ENCODE data around the gene FLCN.

FLCN gene

DNA sequence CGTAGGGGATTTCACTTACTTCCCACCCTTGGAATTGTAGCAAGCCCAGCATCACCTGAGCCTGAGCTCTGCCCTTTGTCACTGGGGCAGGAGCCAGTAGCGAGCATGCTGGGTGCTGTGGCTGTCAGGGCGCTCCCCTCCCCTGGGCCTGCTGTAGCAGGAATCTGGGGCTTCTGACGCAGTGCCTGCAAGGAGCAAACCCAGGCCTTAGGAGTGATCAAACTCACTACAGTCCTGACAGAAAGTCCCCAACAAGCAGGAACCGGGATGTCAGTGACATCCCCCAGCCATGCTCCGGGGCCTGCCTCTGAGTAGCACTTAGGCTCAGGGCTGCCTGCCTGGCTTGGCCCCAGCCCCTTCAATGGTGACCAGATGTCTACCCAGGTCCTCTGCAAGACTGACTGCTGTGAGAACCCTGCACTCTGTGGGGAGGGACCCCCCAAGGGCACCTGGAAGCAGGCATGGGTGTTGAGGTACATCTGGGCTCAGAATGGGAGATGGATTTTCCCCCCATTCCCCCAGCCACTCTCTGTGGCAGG lies 54.3 kb downstream of the FLCN start:
- no peak for DNase-seq

DNA sequence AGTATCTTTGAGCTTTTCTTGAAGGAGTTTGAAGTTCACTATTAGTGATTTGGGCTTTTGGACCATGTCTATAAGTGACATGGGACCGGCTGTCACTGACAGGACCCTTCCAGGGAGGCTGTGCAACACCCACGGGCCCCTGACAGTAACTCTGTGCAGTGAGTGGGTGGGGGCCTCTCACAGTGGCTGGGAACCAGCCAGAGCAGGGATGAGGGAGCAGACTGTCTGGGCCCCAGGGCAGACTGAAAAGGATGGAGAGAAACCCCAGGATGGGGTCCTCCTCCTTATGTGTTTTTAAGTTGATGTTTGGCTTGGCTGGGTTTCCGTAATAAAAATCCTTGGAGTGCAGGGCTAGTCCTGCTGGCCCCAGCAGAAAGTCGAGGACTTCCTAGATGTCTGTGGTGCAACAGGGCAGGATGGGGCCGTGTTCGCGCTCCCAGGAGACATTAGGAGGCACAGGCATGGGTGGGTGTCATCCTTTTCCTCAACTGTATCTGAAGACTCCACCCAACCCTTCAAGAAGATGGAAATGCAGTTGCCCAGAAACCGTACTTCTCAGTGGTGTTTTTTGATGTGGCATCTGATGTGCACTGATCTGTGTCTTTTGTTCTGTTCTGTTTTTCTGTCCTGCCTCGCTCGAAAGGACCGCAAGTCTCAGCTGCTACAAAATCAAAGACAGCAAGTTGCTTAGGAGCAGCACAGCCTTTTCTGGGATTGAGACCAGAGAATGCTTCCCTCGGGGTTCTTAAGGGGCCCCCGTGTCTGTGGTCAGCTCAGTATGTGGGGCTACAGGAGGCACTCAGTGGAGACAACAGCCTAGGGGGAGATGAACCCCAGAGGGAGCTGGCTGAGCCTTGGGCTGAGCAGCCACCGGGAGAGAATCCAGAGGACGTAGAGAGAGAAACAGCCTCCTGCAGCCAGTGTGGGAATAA lies 55.0 kb downstream of the FLCN start:
- no peak for DNase-seq

DNA sequence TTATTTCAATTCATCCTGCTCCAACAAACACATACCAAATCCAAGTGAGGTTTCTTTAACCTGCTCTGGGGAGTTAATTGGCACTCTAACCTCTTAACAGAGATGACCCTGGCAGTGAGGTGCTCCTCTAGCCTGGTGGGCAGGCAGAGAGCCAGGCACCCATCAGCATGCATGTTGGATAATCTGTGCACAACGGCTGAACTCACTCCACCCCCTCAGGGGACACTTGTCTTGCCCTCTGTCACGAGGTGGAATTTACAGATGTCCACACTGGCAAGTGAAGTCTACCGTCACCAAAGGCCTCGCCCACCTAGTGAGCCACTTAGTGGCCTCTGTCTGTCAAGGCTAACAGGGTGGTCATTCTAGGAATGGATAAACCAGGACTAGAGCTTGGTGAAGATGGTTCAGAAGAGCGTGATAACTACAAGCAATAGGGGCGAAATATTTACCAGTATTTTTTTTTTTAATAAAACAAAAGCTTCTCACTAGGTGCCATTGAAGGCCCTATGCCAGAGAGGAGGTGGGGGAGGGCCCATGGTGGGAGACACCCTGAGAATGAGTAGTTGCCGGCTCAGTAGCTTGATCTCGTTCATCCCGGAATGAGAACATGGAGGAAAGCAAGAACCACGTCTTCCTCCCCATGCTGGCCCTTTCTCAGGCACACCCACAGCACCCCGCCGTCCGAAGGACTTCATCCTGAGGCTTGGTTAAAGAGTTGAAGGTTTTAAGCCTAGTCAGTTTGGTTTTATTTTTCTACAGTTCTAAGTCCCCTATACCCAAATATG lies 56.0 kb downstream of the FLCN start:
- no peak for DNase-seq

DNA sequence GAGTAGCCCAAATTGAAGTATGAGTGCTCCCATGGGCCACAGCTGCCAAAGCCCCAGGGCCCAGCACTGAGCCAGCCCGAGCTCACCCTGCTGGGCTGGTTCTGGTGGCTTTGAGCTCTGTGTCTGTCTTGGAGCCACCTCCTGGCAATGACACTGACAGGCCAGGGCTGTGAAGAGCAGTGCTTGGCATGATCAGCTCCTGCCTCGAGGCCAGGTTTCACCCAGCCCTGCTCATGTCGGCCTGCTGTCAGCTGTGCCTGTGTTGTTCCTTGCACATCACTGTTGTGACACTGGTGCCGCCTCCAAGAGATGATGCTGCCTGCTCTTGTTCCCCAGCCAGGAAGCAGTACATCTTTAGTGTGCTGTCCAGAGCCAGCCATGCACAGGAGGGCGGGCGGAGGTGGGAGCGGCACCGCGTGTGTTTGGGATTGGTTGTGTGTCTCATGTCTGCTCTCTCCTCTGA lies 56.8 kb downstream of the FLCN start:
- no peak for DNase-seq

DNA sequence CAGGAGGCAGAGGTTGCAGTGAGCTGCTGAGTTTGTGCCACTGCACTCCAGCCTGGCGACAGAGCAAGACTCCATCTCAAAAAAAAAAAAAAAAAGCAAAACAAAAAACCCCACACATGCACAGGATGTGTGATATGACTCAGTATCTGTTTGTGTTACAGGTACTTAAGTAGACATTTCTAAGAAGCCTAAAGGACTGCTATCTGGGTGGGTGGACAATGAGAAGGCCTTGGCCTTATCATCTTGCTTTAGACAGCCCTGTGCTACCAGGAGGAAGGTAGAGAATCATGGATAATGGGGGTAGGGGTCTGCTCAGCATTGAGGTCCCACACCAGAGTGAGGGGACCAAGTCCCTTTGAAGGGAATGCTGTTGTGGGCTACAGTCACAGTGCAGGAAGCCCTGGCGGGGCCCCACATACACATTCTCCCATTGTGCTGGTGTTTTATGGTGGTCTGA lies 57.6 kb downstream of the FLCN start:
- DNase-seq, result no peak

DNA sequence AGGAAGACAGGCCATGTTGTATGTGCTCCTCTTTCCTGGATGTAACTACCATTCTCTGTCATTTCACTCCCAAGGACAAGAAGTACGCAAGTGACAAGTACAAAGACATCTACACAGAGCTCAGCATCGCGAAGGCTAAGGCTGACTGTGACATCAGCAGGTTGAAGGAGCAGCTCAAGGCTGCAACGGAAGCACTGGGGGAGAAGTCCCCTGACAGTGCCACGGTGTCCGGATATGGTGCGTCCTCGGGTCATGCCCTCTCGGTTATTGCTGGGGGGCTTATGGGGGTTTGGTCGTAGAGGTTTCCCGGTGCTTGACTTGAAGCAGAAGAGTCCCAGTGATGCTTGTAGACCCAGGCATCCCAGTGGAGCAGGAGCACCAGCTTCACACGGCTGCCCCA lies 59.8 kb downstream of the FLCN start:
- DNase-seq, result no peak

DNA sequence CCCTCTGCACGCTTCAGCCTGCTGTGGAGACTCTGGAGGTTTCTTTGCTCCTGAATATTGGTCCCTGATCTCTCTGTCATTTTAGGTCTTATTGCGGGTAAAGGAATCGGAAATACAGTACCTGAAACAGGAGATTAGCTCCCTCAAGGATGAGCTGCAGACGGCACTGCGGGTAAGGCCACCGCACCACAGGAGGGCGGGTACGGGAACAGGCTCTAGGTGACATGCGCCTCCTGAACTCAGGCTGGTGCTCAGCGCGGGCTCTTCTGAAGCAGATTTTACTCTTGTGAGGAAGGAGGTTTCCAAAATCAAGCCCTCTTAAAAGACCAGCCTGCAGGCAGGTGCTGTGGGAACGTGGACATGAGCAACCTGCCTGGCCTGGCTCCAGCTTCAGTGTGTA lies 60.6 kb downstream of the FLCN start:
- DNase-seq, result no peak

DNA sequence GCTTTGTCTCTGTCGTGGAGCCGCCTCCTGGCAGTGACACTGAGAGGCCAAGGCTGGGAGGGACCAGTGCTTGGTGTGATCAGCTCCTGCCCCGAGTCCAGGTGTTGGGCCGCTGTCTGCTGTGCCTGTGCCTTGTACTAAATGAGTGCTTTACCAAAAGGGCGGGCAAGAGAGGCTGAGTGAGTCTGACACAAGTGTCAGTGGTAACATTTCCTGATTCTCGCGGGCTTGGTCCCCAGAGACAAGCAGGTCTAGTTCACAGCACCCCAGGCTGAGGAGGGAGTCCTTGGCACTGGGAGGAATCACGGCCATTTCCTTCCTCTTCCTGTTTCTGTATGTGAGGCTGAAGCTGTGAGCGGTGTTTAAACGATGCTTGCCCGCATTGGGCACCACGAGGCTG lies 61.1 kb downstream of the FLCN start:
- DNase-seq, result no peak

DNA sequence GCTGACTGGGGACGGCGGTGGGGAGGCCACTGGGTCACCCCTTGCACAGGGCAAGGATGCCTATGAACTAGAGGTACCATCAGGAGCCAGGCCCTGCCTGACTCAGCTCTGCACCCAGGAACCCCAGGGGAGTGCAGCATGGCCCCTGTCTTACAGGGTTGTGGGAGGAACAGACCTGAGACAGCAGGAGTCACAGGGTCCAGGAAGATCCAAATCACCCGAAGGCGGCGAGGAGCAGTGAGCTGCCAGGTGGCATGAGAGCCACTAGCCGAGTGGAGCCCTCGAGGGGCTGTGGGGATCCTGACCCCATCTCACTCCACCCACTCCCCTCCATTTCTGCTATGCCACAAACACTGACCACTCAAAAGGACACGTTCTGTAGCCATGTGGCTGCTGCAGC lies 61.6 kb downstream of the FLCN start:
- DNase-seq, result no peak

DNA sequence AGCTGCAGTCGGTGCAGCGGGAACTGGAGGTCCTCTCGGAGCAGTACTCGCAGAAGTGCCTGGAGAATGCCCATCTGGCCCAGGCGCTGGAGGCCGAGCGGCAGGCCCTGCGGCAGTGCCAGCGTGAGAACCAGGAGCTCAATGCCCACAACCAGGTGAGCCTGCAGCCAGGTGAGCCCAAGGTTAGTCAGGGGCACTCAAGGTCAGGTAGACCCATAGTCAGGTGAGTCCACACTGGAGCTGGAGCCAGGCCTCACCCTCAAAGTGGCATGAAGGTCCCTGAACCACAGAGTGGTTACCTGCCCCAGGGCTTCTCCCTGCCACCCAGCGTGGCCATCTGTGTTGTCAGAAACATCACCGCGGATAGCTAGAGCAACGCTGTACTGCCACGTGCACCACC lies 63.0 kb downstream of the FLCN start:
- DNase-seq, result no peak

DNA sequence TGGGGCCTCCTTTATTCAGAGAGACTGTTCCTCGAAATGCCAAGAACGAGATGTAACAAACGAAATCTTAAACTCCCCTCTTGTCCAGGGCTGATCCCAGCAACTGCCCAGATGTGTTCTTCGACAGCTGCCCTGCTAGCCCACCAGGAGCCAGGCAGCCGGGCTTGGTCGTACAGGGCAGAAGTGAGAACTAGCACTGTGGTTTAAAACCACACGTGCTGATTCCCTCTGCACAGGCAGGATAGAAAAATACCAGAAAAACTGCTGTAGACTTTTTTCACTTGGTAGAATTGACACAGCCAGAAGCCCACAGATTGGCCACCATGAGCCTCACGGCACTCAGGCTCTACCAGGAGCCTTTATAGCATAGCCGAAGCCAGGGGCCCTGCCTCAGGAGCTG lies 64.0 kb downstream of the FLCN start:
- no peak for DNase-seq

DNA sequence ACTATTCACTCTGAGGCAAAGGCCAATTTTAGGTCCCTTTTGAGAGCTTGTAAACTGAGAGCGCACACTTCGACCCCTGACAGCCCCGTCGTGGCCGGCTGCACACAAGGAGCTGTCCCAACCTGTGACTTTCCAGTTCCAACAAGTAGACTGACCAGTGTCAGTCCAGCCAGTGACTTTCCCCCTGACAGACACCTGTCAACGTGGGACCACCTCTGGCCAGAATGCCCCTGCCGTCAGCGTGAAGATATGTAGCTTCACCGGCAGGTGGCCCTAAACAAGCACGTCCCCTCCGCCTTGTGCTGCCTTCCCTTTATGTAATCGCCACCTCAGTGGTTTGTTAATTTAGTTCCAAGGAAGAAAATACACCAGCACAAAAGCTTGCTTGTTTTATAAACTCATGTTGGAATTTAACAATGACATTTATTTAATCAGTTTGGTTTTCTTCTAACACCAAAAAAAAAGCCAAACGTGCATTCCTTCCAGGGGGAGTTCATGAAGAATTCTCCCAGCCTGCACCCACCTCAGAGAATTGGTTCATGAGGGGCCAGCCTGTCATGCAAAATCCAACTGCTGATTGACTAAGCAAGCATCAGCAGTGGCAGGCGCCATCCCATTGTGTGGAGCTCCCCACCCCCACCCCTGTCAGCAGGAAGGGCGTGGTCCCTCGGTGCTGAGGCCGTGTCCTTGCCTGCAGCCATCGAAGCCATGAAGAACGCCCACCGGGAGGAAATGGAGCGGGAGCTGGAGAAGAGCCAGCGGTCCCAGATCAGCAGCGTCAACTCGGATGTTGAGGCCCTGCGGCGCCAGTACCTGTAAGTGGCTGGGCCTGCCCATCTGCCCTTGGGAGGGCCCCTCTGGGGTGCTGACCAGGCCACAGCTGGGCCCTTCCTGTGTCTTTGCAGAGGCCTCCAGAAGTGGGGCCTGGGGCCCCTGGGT lies 64.7 kb downstream of the FLCN start:
- no peak for DNase-seq

DNA sequence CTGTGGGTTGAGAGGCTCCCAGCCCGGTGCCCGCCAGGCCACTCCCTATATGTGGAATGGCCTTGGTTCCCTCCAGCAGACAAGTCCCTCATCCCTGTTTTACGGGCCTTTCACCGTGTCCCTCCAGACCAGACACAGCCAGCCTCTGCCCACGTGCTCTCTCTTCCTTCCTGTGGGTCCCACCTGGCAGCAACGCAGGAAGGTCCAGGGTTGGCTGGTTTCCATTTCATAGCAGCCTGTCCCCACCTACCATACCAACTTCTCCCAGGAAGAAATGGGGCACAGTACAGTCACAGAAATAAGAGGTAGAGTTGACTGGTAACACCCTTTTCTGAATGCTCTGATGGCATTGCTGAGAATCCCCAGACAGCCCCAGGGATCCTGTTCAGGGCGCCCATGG lies 65.8 kb downstream of the FLCN start:
- DNase-seq, result no peak

DNA sequence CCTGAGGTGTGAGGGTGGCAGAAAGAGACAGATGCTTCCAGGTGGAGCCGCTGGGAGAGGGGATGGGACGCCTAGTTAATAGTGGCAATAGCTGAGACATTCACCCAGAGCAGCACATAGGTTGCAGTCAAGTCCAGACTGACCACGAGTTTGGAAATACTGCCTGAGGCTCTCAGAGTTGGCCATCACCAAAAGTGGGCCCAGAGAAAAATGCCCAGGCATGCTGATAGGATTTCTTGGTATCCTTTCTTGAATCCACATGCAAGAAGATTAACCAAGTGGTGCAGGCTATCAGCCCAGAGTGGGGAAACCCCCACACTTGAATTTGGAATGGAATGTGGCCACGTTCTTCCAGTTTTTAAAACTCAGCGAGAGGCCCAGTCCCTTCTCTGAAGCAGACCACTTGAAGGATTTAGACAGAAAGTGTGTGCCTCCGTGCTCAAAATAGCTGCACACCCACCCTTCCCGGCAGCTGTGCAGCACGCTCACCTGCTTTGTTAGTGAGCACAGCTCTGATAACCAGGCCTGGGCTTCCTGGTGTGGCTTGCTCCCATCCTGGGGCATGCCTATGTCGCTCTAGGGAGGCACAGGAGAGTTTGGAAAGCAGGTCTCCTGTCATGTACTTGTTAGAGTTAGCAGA lies 66.5 kb downstream of the FLCN start:
- no peak for DNase-seq

DNA sequence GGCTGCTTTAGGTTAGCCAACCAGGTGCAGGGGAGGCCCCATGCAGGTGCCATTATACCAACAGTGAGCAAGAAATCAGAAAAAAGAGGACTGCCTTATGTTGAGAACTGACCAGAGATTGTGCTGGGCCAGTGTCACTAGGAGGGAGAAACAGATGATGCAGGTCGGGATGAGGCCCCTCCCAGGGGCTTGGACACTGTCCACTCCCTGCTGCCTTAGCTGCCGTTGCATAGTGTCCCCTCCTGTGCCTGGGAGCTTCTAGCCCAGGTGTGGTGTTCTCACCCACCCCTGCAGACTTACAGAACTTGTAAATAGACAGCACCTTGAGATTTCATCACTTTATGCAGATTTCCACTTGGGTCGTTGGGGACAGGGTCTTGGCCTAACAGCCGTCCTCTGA lies 67.6 kb downstream of the FLCN start:
- DNase-seq, result no peak

DNA sequence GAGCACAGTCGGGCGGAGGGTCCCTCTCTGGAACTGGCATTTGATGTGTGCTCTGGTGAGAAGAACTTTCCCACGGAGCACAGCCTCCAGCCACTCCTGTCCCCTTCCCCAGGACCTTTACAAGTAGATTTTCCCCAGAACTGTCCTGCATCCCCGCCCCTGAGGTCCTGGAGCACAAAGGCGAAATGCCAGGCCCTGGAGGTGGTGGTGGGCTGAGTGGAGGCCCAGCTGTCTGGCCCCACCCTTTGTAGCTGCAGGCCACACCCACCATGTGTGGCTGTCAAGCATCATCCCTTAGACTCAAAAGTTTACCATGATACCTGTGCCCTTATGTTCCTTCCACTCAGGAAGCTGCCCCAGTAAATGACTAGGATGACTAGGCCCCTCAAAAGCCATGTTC lies 68.6 kb downstream of the FLCN start:
- DNase-seq, result no peak

DNA sequence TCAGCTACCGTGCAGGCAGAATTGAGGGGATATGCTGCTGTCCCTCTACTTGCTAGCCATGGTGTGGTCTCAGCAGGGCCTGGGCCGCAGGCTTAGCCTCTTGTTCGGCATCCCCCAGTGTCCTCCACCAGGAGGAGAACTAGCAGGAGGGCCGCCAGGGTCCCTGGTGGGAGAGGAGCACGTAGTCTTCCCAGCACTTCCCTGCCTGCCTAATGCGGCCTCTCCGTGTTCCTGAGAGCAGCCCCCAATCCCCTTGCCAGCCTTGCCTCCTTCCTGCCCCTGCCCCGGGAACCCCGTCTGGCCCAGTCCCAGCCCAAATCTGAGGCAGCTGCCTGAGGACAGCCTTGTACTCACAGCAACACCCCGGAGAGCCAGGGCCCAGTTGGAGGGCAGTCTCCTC lies 69.0 kb downstream of the FLCN start:
- DNase-seq, result no peak

DNA sequence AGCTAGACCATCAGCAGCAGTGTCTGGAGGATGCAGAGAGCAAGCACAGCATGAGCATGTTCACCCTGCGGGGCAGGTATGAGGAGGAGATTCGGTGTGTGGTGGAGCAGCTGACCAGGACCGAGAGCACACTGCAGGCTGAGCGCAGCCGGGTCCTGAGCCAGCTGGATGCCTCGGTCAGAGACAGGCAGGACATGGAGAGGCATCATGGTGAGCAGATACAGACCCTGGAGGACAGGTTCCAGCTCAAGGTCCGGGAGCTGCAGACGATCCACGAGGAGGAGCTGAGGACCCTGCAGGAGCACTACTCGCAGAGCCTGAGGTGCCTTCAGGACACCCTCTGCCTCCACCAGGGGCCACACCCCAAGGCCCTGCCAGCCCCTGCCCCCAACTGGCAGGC lies 69.6 kb downstream of the FLCN start:
- no peak for DNase-seq

DNA sequence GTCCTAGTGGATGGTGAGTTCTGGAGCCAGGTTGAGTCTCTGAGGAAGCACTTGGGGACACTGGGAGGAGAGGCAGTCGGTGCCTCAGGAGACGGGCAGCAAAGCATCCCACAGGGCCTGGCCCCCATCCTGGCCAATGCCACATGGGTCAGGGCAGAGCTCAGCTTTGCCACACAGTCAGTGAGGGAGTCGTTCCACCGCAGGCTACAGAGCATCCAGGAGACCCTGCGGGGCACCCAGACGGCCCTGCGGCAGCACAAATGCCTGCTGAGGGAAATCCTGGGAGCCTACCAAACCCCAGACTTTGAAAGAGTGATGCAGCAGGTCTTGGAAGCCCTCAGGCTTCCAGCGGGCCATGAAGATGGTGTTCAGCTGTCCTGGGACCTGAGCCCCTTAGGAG lies 70.5 kb downstream of the FLCN start:
- no peak for DNase-seq

DNA sequence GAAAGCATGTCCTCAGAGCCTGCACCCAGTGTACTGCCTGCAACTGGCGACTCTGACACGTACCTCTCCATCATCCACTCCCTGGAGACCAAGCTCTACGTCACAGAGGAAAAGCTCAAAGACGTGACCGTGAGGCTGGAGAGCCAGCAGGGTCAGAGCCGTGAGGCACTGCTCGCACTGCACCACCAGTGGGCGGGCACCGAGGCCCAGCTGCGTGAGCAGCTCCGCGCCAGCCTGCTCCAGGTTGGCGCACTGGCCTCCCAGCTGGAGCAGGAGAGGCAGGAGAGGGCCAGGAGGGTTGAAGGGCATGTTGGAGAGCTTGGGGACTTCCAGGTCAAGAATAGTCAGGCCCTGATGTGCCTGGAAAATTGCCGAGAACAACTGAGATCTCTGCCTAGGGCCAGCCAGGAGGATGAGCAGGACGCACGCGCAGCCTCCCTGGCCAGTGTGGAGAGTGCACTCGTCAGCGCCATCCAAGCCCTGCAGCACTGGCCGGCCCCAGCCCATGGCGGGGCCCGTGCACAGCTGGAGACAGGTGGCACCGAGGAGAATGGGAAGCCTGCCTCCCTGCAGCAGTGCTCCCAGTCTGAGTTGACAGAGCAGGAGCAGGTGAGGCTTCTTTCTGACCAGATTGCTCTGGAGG lies 71.2 kb downstream of the FLCN start:
- no peak for DNase-seq

DNA sequence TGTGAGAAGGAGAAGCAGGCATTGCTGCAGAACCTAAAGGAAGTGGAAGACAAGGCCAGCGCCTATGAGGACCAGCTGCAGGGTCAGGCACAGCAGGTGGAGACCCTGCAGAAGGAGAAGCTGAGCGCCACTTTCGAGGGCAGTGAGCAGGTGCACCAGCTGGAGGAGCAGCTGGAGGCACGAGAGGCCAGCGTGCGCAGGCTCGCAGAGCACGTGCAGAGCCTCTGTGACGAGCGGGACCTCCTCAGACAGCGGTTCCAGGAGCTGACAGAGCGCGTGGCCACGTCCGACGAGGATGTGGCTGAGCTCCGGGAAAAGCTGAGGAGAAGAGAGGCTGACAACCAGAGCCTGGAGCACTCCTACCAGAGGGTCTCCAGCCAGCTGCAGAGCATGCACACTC lies 72.3 kb downstream of the FLCN start:
- DNase-seq, result no peak

DNA sequence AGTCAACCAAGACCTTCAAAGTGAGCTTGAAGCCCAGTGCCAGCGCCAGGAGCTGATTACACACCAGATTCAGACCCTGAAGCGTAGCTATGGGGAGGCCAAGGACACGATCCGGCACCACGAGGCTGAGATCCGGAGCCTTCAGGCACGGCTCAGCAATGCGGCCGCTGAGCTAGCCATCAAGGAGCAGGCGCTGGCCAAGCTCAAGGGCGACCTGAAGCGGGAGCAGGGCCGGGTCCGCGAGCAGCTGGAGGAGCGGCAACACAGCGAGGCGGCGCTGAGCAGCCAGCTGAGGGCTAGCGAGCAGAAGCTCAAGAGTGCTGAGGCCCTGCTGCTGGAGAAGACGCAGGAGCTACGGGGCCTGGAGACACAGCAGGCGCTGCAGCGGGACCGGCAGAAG lies 72.8 kb downstream of the FLCN start:
- DNase-seq, result no peak
